Transverse colon (tissue), 4 donors: ENCODE results near the gene GOLGA5.

Source experiments
- POLR2AphosphoS5 ChIP-seq, 3 donors: sonication (generic); formaldehyde crosslinking; IDR thresholded peaks; one replicate each; pipeline ENCODE4 v1.6.1; 2016; ENCODE audit warnings: antibody characterized with exemption in 3 of 3
- TF ChIP-seq, protein P1 (sequence below), 5 experiments: fragments of 200-600 bp in 3 of 5; fragments of 450-650 bp in 2 of 5; sonication (generic) in 3 of 5; IDR thresholded peaks; 1 replicate in 2 of 5; 2 replicates in 3 of 5; pipeline ENCODE4 v1.5.1; 2016 to 2017; ENCODE audit warnings: antibody characterized with exemption in 5 of 5, inconsistent platforms in 3 of 5, mild to moderate bottlenecking in 2 of 5, moderate library complexity in 1 of 5

DNA sequence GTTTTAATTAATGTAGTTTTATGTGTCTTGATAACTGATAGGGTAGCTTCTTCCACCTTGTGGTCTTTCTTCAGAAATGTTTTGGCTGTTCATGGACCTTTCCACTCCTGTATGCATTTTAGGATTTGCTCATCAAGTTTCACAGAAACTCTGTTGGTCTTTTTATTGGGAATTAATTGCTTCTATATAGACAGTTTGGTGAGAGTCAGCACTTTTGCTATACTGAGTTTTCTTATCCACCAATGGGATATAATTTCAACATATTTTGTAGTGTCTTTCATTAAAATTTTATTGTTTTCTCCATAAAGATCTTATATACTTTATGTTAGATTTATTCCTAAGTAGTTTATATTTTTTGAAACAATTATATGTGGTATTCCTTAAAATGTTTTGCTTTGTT, 7.8 kb downstream of the GOLGA5 start:
- TF ChIP-seq, protein P1, sequence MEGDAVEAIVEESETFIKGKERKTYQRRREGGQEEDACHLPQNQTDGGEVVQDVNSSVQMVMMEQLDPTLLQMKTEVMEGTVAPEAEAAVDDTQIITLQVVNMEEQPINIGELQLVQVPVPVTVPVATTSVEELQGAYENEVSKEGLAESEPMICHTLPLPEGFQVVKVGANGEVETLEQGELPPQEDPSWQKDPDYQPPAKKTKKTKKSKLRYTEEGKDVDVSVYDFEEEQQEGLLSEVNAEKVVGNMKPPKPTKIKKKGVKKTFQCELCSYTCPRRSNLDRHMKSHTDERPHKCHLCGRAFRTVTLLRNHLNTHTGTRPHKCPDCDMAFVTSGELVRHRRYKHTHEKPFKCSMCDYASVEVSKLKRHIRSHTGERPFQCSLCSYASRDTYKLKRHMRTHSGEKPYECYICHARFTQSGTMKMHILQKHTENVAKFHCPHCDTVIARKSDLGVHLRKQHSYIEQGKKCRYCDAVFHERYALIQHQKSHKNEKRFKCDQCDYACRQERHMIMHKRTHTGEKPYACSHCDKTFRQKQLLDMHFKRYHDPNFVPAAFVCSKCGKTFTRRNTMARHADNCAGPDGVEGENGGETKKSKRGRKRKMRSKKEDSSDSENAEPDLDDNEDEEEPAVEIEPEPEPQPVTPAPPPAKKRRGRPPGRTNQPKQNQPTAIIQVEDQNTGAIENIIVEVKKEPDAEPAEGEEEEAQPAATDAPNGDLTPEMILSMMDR (IDR thresholded peaks at IDR 0.05) = no peak
- no peak for TF ChIP-seq POLR2AphosphoS5 (IDR thresholded peaks at IDR 0.05)
